ENCODE data around the gene RIN2.

- TF ChIP-seq POLR2A (IDR thresholded peaks at IDR 0.05) (no peak), CTCF (IDR thresholded peaks at IDR 0.05 in 4 of 5, conservative IDR thresholded peaks at IDR 0.05 in 1 of 5) (peak; percentile 76 to 84 (median 80))
Observed at GRCh38 chr20:19784511-19785172, 26.6 kb downstream of the RIN2 start.

Data from gastrocnemius medialis (tissue), 4 donors.